OCI-LY1 (cell line): ENCODE results near the gene TMEM200A.

ENCODE experiments used
- H2AFZ ChIP-seq: fragments of 200-600 bp; sonication (generic), shearing (Covaris generic); 2 replicates; pipeline ENCODE4 v1.6.0; 2014; ENCODE audit warnings: antibody characterized with exemption, mild to moderate bottlenecking, low read length
- H3F3A ChIP-seq: fragments of 200-600 bp; sonication (generic), shearing (Covaris generic); 2 replicates; pipeline ENCODE4 v1.6.0; 2014; ENCODE audit warnings: mild to moderate bottlenecking, antibody characterized with exemption, low read length, moderate library complexity; ENCODE audit not compliant: insufficient read depth
- H3K27ac ChIP-seq: fragments of 200-600 bp; sonication (generic); 2 replicates; pipeline ENCODE4 v1.5.1; 2014; ENCODE audit warnings: low read length, mixed run types, mild to moderate bottlenecking, low read depth; ENCODE audit not compliant: poor library complexity, severe bottlenecking
- H3K27me3 ChIP-seq: fragments of 200-600 bp; sonication (generic); 2 replicates; pipeline ENCODE4 v1.6.0; 2014; ENCODE audit warnings: antibody characterized with exemption, mild to moderate bottlenecking, low read length, moderate library complexity; ENCODE audit not compliant: insufficient read depth
- H3K36me3 ChIP-seq: fragments of 200-600 bp; sonication (generic); 2 replicates; pipeline ENCODE4 v1.6.1; 2014; ENCODE audit warnings: mild to moderate bottlenecking, antibody characterized with exemption, low read length, moderate library complexity, mixed read lengths; ENCODE audit not compliant: insufficient read depth
- H3K4me1 ChIP-seq: fragments of 200-600 bp; sonication (generic); 2 replicates; pipeline ENCODE4 v1.5.1; 2014; ENCODE audit warnings: mild to moderate bottlenecking, low read length, moderate library complexity; ENCODE audit not compliant: insufficient read depth, severe bottlenecking
- H3K4me2 ChIP-seq: fragments of 200-600 bp; sonication (generic), shearing (Covaris generic); 2 replicates; pipeline ENCODE4 v1.6.1; 2014; ENCODE audit warnings: low read length
- H3K4me3 ChIP-seq: fragments of 200-600 bp; sonication (generic); 2 replicates; pipeline ENCODE4 v1.5.1; 2014; ENCODE audit warnings: low read length, low read depth, mild to moderate bottlenecking, mixed read lengths; ENCODE audit not compliant: poor library complexity, severe bottlenecking
- H3K79me2 ChIP-seq: fragments of 200-600 bp; shearing (Covaris generic); 2 replicates; pipeline ENCODE4 v1.6.1; 2016; ENCODE audit warnings: mixed run types, low read length, mixed read lengths; ENCODE audit not compliant: insufficient read depth
- H3K9ac ChIP-seq: fragments of 200-600 bp; sonication (generic), shearing (Covaris generic); 2 replicates; pipeline ENCODE4 v1.6.1; 2014; ENCODE audit warnings: mild to moderate bottlenecking, low read length, mixed read lengths
- H3K9me2 ChIP-seq: fragments of 200-600 bp; sonication (generic), shearing (Covaris generic); 2 replicates; pipeline ENCODE4 v1.6.1; 2014; ENCODE audit warnings: low read depth, mild to moderate bottlenecking, low read length, mixed read lengths
- H3K9me3 ChIP-seq: fragments of 200-600 bp; shearing (Covaris generic); 2 replicates; pipeline ENCODE4 v1.6.1; 2014; ENCODE audit warnings: low read length, mixed read lengths
- H4K20me1 ChIP-seq: fragments of 200-600 bp; sonication (generic), shearing (Covaris generic); 2 replicates; pipeline ENCODE4 v1.6.0; 2016; ENCODE audit warnings: mild to moderate bottlenecking, low read length; ENCODE audit not compliant: insufficient read depth
- EZH2 ChIP-seq: fragments of 200-600 bp; sonication (generic), shearing (Covaris generic); IDR thresholded peaks from 2 replicates; pipeline ENCODE4 v1.8.0; 2017; ENCODE audit warnings: borderline replicate concordance, mixed run types, mild to moderate bottlenecking, antibody characterized with exemption, low read length, moderate library complexity, mixed read lengths
- TF ChIP-seq, protein P1 (sequence below): fragments of 200-600 bp; sonication (generic), shearing (Covaris generic); IDR thresholded peaks from 2 replicates; pipeline ENCODE4 v1.5.1; 2017; ENCODE audit warnings: mild to moderate bottlenecking, antibody characterized with exemption, low read length, moderate library complexity, mixed read lengths

The TMEM200A gene

DNA sequence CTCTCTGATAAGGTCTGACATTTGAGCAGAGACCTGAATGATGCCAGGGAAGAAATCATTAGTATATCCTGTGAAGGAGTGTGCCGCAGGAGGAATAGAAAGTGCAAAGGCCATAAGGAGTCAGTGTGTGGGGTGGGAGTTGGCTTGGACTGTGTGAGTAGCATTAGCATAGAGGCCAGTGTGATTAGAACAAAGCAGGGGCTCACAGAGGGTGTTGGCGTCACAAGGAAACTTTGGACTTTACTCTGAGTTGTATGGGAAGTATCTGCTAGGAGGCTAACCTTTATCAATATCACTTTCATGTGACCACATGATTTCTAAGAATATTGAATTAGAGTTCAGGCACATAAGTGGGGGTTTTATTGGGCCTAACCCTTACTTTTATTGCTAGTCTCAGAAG lies 12.1 kb downstream of the TMEM200A start:
- no peaks in the 10 kb centered on the region for H3K79me2 ChIP-seq
- no peak overlapping the region for H3K9ac ChIP-seq
- H3K9me3 ChIP-seq: no peaks in the 10 kb centered on the region
- no peak overlapping the region for H3K4me2 ChIP-seq
- H3K4me1 ChIP-seq: no peaks in the 10 kb centered on the region
- no peaks in the 10 kb centered on the region for H3K9me2 ChIP-seq
- no peak overlapping the region for H3K4me3 ChIP-seq
- no peak overlapping the region for H3K27ac ChIP-seq
- no peaks in the 10 kb centered on the region for H3F3A ChIP-seq
- TF ChIP-seq, protein P1, sequence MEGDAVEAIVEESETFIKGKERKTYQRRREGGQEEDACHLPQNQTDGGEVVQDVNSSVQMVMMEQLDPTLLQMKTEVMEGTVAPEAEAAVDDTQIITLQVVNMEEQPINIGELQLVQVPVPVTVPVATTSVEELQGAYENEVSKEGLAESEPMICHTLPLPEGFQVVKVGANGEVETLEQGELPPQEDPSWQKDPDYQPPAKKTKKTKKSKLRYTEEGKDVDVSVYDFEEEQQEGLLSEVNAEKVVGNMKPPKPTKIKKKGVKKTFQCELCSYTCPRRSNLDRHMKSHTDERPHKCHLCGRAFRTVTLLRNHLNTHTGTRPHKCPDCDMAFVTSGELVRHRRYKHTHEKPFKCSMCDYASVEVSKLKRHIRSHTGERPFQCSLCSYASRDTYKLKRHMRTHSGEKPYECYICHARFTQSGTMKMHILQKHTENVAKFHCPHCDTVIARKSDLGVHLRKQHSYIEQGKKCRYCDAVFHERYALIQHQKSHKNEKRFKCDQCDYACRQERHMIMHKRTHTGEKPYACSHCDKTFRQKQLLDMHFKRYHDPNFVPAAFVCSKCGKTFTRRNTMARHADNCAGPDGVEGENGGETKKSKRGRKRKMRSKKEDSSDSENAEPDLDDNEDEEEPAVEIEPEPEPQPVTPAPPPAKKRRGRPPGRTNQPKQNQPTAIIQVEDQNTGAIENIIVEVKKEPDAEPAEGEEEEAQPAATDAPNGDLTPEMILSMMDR: no peak
- no peak for TF ChIP-seq EZH2
- H3K27me3 ChIP-seq: no peaks in the 10 kb centered on the region
- H3K36me3 ChIP-seq: no peaks in the 10 kb centered on the region
- no peak overlapping the region for H2AFZ ChIP-seq
- no peaks in the 10 kb centered on the region for H4K20me1 ChIP-seq

DNA sequence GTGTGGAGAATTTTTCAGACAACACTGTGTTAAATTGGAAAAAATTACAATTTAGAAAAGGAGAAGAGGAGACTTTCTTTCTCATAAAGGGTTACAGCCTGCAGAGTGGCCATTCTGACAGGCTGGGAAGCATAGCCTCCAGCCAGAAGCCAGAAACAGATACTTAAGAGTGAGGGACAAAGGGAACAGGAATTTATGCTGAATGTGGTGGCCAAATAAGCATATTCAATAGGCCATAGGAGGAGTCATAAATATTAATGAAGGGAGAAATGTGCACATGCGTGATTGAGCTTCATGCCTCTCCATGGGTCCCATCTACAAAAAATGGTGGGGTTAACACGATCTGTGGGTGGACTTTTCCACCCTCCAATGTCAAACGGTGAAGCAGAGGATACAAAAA lies 13.4 kb downstream of the TMEM200A start:
- no peak overlapping the region for H3K27ac ChIP-seq
- no peaks in the 10 kb centered on the region for H3K36me3 ChIP-seq
- H3K4me3 ChIP-seq: no peak overlapping the region
- no peaks in the 10 kb centered on the region for H3K9me3 ChIP-seq
- H3F3A ChIP-seq: no peaks in the 10 kb centered on the region
- no peak overlapping the region for H2AFZ ChIP-seq
- no peaks in the 10 kb centered on the region for H3K9me2 ChIP-seq
- no peaks in the 10 kb centered on the region for H4K20me1 ChIP-seq
- no peaks in the 10 kb centered on the region for H3K79me2 ChIP-seq
- no peak overlapping the region for H3K9ac ChIP-seq
- no peak overlapping the region for H3K4me2 ChIP-seq
- no peaks in the 10 kb centered on the region for H3K4me1 ChIP-seq
- H3K27me3 ChIP-seq: no peaks in the 10 kb centered on the region
- TF ChIP-seq EZH2: no peak
- TF ChIP-seq, protein P1: no peak

DNA sequence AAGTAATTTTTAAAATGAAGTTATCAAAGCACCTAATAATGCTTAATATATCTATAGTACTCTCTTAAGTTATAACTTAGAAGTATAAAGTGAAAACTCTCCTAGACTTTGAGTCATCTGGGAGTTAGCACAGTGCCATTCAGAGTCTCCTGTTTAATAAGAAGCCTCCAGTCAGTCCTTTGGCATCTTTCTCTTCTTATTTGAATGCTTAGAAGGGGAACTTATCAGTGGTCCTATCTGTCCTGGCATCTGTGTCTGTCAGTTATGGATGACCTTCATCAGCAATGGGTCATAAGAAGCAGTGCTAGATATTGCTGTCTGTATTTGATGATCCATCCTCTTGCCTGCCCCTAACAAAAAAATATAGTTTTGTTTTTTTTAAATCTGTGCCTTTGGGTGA lies 15.2 kb downstream of the TMEM200A start:
- Histone ChIP-seq H3K27me3 (no peaks in the 10 kb centered on the region), H3K36me3 (no peaks in the 10 kb centered on the region), H3K9ac (no peak overlapping the region), H3K27ac (no peak overlapping the region), H3F3A (no peaks in the 10 kb centered on the region), H3K4me2 (no peak overlapping the region), H2AFZ (no peak overlapping the region), H4K20me1 (no peaks in the 10 kb centered on the region), H3K4me1 (no peaks in the 10 kb centered on the region), H3K9me2 (no peaks in the 10 kb centered on the region), H3K9me3 (no peaks in the 10 kb centered on the region), H3K4me3 (no peak overlapping the region), H3K79me2 (no peaks in the 10 kb centered on the region)
- TF ChIP-seq, protein P1: no peak
- no peak for TF ChIP-seq EZH2
